PC-3 (cell line): ENCODE data around the gene GINS2. TPM values are rescaled to one million over a fixed set of nuclear protein-coding genes. Genes with fewer than 3 reads are reported as not detected.

Experiments used
- ATAC-seq: fragments of 200-7000 bp; cut with Tn5 transposase; 2 replicates; pipeline ENCODE4 v1.9.1; 2020; ENCODE audit warnings: mild to moderate bottlenecking, moderate library complexity
- BruUV-seq: library from RNA; stranded (reverse); fragments of 400-500 nt; replicated peaks from 2 replicates; lab custom pipeline; 2021; lab: Mats Ljungman, UMichigan
- CTCF ChIA-PET: fragments of 300-600 bp; sonication (Branson Sonifier 250); formaldehyde crosslinking; loops from one replicate; lab custom pipeline; 2022; ENCODE audit warnings: antibody characterized with exemption; lab: Charles Lee
- POLR2A ChIA-PET: fragments of 300-600 bp; sonication (Branson Sonifier 250); formaldehyde crosslinking; loops from one replicate; lab custom pipeline; 2022; ENCODE audit warnings: antibody characterized with exemption; ENCODE audit not compliant: unreplicated experiment; lab: Charles Lee
- DNase-seq: peaks from one replicate; pipeline ENCODE4 v3.0.0-alpha.2; 2015
- H2AFZ ChIP-seq: fragments of 300-600 bp; sonication (generic); 2 replicates; pipeline ENCODE4 v1.6.0; 2016; ENCODE audit warnings: antibody characterized with exemption, low read length
- H3F3A ChIP-seq: fragments of 300-600 bp; sonication (generic); one replicate; pipeline ENCODE4 v1.6.0; 2017; ENCODE audit warnings: antibody characterized with exemption, low read length, control low read depth, mild to moderate bottlenecking; ENCODE audit not compliant: unreplicated experiment
- H3K27ac ChIP-seq: fragments of 300-600 bp; sonication (generic); 2 replicates; pipeline ENCODE4 v1.5.1; 2016; ENCODE audit warnings: mild to moderate bottlenecking, low read length
- H3K27me3 ChIP-seq: fragments of 300-600 bp; sonication (generic); 2 replicates; pipeline ENCODE4 v1.6.1; 2016; ENCODE audit warnings: low read length, mixed read lengths
- H3K36me3 ChIP-seq: fragments of 300-600 bp; sonication (generic); 2 replicates; pipeline ENCODE4 v1.6.1; 2016; ENCODE audit warnings: low read depth, mixed run types, low read length, mixed read lengths
- H3K4me1 ChIP-seq: fragments of 300-600 bp; sonication (generic); 2 replicates; pipeline ENCODE4 v1.5.1; 2016; ENCODE audit warnings: low read length; ENCODE audit not compliant: insufficient read depth
- H3K4me2 ChIP-seq: fragments of 300-600 bp; sonication (generic); 2 replicates; pipeline ENCODE4 v1.6.0; 2016; ENCODE audit warnings: low read length
- H3K4me3 ChIP-seq: fragments of 300-600 bp; sonication (generic); 2 replicates; pipeline ENCODE4 v1.5.1; 2016; ENCODE audit warnings: mild to moderate bottlenecking, low read length, mixed read lengths
- H3K79me2 ChIP-seq: fragments of 300-600 bp; sonication (generic); 2 replicates; pipeline ENCODE4 v1.6.1; 2017; ENCODE audit warnings: low read length, mixed read lengths
- H3K9ac ChIP-seq: fragments of 300-600 bp; sonication (generic); 2 replicates; pipeline ENCODE4 v1.6.0; 2016; ENCODE audit warnings: mild to moderate bottlenecking, low read length
- H3K9me2 ChIP-seq: fragments of 300-600 bp; sonication (generic); replicated peaks from 2 replicates; pipeline ENCODE4 v1.6.1; 2016; ENCODE audit warnings: mixed run types, low read length, mixed read lengths
- H3K9me3 ChIP-seq: fragments of 300-600 bp; sonication (generic); 2 replicates; pipeline ENCODE4 v1.6.1; 2016; ENCODE audit warnings: low read length, mixed read lengths
- H4K20me1 ChIP-seq: fragments of 300-600 bp; sonication (generic); 2 replicates; pipeline ENCODE4 v1.6.1; 2016; ENCODE audit warnings: low read length, mixed read lengths
- EZH2 ChIP-seq: fragments of 300-600 bp; sonication (generic); IDR thresholded peaks from one replicate; pipeline ENCODE4 v1.6.1; 2017; ENCODE audit warnings: antibody characterized with exemption, mild to moderate bottlenecking, low read length; ENCODE audit not compliant: unreplicated experiment
- EZH2phosphoT487 ChIP-seq: fragments of 300-600 bp; sonication (generic); IDR thresholded peaks from 2 replicates; pipeline ENCODE4 v1.6.1; 2018; ENCODE audit warnings: mild to moderate bottlenecking, antibody characterized with exemption, low read length, borderline replicate concordance
- intact Hi-C: fragments of 100-400 bp; cut with micrococcal nuclease; formaldehyde crosslinking; loops from 2 replicates; pipeline ENCODE4 v1.9.0; 2023
- total RNA-seq: library from RNA; depleted of rRNA; stranded (reverse); fragments of >200 nt; gene quantifications from 2 replicates; pipeline ENCODE4 v1.2.3, GENCODE V29; 2014
- TF ChIP-seq, protein P1 (sequence below): fragments of 300-600 bp; sonication (generic); conservative IDR thresholded peaks from 2 replicates; pipeline ENCODE4 v1.5.1; 2017; ENCODE audit warnings: antibody characterized with exemption, low read depth, mild to moderate bottlenecking, low read length

Gene GINS2
- total RNA-seq, 1 experiment from 2014 or later, result 28.7 TPM

DNA sequence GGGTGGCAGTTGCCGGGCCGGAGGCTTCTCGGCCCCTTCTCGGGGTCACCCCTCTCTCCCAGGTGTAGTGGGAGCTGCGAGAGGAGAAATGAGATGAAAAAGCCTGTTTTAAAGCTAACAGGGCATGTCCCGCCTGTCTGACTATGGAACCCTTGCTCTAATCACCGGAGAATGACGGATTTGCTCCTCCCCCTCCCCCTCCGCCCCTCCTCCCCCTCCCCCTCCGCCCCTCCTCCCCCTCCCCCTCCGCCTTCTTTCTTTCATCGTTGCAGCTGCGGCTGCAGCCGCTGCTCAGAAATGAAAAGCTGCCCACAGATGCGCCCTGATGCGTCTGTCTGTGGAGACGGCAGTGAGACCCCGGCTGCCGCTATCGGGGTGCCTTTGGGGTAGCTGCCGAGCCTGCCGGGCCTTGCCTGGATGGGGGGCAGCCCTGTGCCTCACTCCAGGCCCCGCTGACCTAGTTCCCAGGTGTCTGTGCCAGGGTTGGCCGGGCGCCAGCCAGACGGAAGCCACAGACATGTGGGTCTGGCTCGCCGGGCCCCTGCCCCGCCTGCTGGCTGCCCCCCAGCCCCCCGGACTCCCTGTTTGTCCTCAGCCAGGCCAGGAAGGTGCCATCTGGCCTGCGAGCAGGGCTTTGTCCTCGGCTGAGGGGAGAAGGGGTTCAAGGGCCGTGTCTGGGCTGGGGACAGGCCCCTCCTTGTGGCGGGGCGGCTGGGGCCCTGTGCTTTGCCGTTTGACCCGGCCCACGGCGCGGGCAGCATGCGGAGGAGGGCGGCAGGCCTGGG lies 37.7 kb downstream of the GINS2 start:
- ATAC-seq, result no peak
- Histone ChIP-seq H3K4me2 (no peak overlapping the region), H3K9me3 (no peaks in the 10 kb centered on the region), H3K4me3 (no peak overlapping the region), H3K4me1 (peaks cover 9% of the 10 kb centered on the region; the same call in 1 of the 2 replicates), H3K79me2 (peaks cover 20% of the 10 kb centered on the region), H3K9me2 (no peaks in the 10 kb centered on the region), H4K20me1 (peaks cover 7% of the 10 kb centered on the region; the same call in 1 of the 2 replicates), H3K36me3 (peaks cover 3% of the 10 kb centered on the region; the same call in 1 of the 2 replicates), H3K9ac (no peak overlapping the region), H3K27ac (no peak overlapping the region), H2AFZ (no peak overlapping the region), H3K27me3 (no peaks in the 10 kb centered on the region), H3F3A (no peaks in the 10 kb centered on the region)
- intact Hi-C loops, result no loop called here
- DNase-seq, result no peak
- ChIA-PET POLR2A (no interaction called here), CTCF (no interaction called here)
- TF ChIP-seq, protein P1, sequence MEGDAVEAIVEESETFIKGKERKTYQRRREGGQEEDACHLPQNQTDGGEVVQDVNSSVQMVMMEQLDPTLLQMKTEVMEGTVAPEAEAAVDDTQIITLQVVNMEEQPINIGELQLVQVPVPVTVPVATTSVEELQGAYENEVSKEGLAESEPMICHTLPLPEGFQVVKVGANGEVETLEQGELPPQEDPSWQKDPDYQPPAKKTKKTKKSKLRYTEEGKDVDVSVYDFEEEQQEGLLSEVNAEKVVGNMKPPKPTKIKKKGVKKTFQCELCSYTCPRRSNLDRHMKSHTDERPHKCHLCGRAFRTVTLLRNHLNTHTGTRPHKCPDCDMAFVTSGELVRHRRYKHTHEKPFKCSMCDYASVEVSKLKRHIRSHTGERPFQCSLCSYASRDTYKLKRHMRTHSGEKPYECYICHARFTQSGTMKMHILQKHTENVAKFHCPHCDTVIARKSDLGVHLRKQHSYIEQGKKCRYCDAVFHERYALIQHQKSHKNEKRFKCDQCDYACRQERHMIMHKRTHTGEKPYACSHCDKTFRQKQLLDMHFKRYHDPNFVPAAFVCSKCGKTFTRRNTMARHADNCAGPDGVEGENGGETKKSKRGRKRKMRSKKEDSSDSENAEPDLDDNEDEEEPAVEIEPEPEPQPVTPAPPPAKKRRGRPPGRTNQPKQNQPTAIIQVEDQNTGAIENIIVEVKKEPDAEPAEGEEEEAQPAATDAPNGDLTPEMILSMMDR, result no peak
- no peak for TF ChIP-seq EZH2phosphoT487
- no peak for TF ChIP-seq EZH2
- no TSS peak for BruUV-seq

DNA sequence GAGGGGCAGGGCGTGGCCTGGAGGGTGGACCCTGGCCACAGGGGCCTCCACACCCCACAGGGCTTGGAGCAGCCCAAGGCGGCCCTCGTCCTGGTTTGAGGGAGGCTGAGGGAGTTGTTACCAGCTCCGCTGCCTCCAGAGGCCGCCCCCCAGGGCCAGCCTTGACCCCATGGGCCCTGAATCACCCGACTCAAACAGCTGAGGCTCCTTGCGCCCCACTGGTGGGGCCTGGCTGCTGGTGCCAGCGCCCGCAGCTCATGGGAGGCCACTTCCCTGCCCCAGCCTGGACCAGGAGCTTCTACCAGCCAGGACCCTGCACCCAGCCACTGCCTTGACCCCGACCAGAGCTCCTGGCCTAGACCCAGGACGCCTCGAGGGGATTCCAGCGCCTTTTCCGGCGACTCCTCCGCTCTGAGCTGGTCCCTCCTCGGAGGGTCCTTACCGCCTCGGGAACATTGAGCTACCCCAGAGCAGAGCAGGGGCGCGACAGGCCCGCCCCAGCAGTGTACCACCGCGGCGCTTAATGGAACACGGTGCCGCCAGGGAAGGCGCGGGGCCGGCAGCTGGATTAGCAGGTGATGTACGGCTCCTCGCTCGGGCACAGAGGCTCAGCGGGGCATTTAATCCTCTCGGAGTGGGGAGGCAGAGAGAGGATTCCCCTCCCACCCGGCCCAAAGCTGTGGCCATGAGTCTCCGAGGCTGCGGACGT lies 38.5 kb downstream of the GINS2 start:
- Histone ChIP-seq H3K4me3 (no peak overlapping the region), H3K27ac (no peak overlapping the region), H3K4me1 (peaks cover 16% of the 10 kb centered on the region; the same call in 1 of the 2 replicates), H2AFZ (no peak overlapping the region), H3F3A (no peaks in the 10 kb centered on the region), H3K27me3 (no peaks in the 10 kb centered on the region), H3K9me3 (no peaks in the 10 kb centered on the region), H3K9me2 (no peaks in the 10 kb centered on the region), H3K4me2 (no peak overlapping the region), H3K79me2 (peaks cover 24% of the 10 kb centered on the region), H3K36me3 (no peaks in the 10 kb centered on the region), H3K9ac (no peak overlapping the region), H4K20me1 (peaks cover 7% of the 10 kb centered on the region; the same call in 1 of the 2 replicates)
- ChIA-PET POLR2A (no interaction called here), CTCF (no interaction called here)
- intact Hi-C loops, result no loop called here
- ATAC-seq (no peak), DNase-seq (no peak)
- TF ChIP-seq EZH2phosphoT487, result no peak
- no peak for TF ChIP-seq EZH2
- TF ChIP-seq, protein P1, result no peak
- BruUV-seq, result no TSS peak
